ENCODE measurements around the gene MDH1B.
"Not testable (repeated sequence)": the region's sequence is repeated elsewhere in the genome, so short reads cannot be mapped to it uniquely, and the experiment has no call there.

Gene MDH1B

GRCh38 chr2:206766057-206766930, 1.2 kb upstream of the MDH1B start:
- no peak for DNase-seq (ENCODE audit: low spot score)

GRCh38 chr2:206764673-206765241, 371 bp downstream of the MDH1B start:
- DNase-seq (ENCODE audit: low spot score), result no peak

GRCh38 chr2:206756816-206757215, 8.3 kb downstream of the MDH1B start:
- DNase-seq (ENCODE audit: low spot score), result no peak

- no peak for DNase-seq (ENCODE audit: low spot score)
Measured at GRCh38 chr2:206740800-206741199, 24.3 kb downstream of the MDH1B start.

GRCh38 chr2:206739271-206739670, 25.9 kb downstream of the MDH1B start:
- no peak for DNase-seq (ENCODE audit: low spot score)

- DNase-seq (ENCODE audit: low spot score), result no peak
Measured at GRCh38 chr2:206736935-206737334, 28.2 kb downstream of the MDH1B start.

GRCh38 chr2:206733341-206733740, 31.8 kb downstream of the MDH1B start:
- no peak for DNase-seq (ENCODE audit: low spot score)

- no peak for DNase-seq (ENCODE audit: low spot score)
Measured at GRCh38 chr2:206728277-206729199, 36.6 kb downstream of the MDH1B start.

- DNase-seq (ENCODE audit: low spot score), result no peak
Measured at GRCh38 chr2:206727287-206727686, 37.8 kb downstream of the MDH1B start.

- DNase-seq (ENCODE audit: low spot score), result no peak
Measured at GRCh38 chr2:206723288-206723687, 41.8 kb downstream of the MDH1B start.

GRCh38 chr2:206721256-206721920, 43.7 kb downstream of the MDH1B start:
- no peak for DNase-seq (ENCODE audit: low spot score)

GRCh38 chr2:206718296-206718695, 46.8 kb downstream of the MDH1B start, which contains the start of gene DYTN:
Gene DYTN, minus strand, starts transcription at chr2:206718396. Its CDS starts 117 bp downstream, at chr2:206718279.
- DNase-seq (ENCODE audit: low spot score), result no peak

- DNase-seq (ENCODE audit: low spot score), result no peak
Measured at GRCh38 chr2:206716623-206717022, 48.5 kb downstream of the MDH1B start.

- DNase-seq (ENCODE audit: low spot score), result not testable (repeated sequence)
Measured at GRCh38 chr2:206715183-206715582, 49.9 kb downstream of the MDH1B start.

GRCh38 chr2:206713746-206714145, 51.4 kb downstream of the MDH1B start:
- DNase-seq (ENCODE audit: low spot score), result no peak

GRCh38 chr2:206708286-206708685, 56.8 kb downstream of the MDH1B start:
- no peak for DNase-seq (ENCODE audit: low spot score)

GRCh38 chr2:206707164-206707701, 57.9 kb downstream of the MDH1B start:
- no peak for DNase-seq (ENCODE audit: low spot score)

- no peak for DNase-seq (ENCODE audit: low spot score)
Measured at GRCh38 chr2:206701952-206702605, 63.0 kb downstream of the MDH1B start.

GRCh38 chr2:206700156-206700555, 65.0 kb downstream of the MDH1B start:
- no peak for DNase-seq (ENCODE audit: low spot score)

GRCh38 chr2:206698811-206699210, 66.3 kb downstream of the MDH1B start:
- DNase-seq (ENCODE audit: low spot score), result no peak

- DNase-seq (ENCODE audit: low spot score), result no peak
Measured at GRCh38 chr2:206696910-206697309, 68.2 kb downstream of the MDH1B start.
